LNCAP (cell line): ENCODE measurements around the gene RAB10.

Experiments used
- TF ChIP-seq, protein P1 (sequence below): fragments of 450-650 bp; IDR thresholded peaks from 2 replicates; pipeline ENCODE4 v1.5.1; 2017; ENCODE audit warnings: mild to moderate bottlenecking

RAB10 gene

DNA sequence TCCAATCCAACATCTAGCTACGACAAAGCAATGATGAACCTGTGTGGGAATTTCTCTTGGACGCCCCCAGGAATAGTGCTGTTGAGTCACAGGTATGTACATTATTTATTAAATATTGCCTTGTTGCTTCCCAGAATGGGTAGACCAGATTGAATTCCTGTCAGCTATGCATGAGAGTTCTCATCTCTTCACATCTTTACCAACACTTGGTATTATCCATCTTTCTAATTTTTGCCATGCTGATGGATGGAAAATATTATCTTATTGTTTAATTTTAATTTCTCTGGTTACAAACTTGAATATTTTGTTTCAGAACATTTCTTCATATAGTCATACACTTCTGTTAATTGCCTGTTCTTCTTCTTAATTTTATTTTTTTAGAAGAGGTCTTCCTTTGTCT lies 9.6 kb upstream of the RAB10 start:
- TF ChIP-seq, protein P1, sequence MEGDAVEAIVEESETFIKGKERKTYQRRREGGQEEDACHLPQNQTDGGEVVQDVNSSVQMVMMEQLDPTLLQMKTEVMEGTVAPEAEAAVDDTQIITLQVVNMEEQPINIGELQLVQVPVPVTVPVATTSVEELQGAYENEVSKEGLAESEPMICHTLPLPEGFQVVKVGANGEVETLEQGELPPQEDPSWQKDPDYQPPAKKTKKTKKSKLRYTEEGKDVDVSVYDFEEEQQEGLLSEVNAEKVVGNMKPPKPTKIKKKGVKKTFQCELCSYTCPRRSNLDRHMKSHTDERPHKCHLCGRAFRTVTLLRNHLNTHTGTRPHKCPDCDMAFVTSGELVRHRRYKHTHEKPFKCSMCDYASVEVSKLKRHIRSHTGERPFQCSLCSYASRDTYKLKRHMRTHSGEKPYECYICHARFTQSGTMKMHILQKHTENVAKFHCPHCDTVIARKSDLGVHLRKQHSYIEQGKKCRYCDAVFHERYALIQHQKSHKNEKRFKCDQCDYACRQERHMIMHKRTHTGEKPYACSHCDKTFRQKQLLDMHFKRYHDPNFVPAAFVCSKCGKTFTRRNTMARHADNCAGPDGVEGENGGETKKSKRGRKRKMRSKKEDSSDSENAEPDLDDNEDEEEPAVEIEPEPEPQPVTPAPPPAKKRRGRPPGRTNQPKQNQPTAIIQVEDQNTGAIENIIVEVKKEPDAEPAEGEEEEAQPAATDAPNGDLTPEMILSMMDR: no peak

DNA sequence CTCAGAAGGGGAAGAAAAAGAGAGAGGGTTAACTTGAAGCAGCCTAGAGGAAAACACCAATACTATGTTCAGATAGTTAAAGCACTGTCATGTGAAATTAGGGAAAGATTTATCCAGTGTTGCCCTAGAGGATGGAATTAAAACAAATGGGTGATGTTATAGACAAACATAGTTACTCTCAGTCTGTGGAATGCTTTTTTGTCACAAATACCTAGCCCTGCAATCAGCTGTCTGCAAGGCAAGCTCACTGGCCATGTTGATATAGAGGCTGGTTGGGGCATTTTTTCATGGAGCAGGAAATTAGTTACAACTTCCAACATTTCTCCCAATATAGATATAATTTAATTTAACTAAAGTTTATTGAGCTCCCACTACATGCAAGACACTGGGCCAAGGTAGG lies 8.4 kb upstream of the RAB10 start:
- TF ChIP-seq, protein P1: no peak

DNA sequence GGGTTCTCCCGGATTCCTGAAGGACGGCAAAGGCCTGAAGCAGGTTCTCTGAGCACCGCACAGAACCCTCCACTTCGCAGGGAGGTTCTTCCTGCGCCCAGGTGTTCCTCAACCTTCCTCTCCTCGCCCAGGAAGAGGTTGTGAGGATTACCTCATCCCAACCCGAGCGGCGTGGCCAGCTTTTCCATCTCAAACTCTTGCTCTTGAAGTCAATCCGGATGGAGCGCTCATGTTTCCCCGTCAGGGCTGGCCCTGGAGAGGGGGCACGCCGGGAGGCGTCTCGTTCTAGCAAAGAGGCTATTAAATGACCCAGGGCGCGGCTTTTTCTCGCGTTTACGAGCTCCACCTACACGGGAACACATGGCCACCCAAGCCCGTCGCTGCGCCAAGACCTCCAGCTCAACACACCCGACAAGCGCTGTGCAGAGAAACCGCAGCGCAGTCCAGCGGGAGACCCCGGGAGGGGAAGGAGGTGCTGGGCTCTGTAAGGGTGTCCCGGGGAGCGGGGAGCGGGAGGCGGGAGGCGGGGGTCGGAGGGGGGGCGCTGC lies 540 bp upstream of the RAB10 start:
- TF ChIP-seq, protein P1: no peak

DNA sequence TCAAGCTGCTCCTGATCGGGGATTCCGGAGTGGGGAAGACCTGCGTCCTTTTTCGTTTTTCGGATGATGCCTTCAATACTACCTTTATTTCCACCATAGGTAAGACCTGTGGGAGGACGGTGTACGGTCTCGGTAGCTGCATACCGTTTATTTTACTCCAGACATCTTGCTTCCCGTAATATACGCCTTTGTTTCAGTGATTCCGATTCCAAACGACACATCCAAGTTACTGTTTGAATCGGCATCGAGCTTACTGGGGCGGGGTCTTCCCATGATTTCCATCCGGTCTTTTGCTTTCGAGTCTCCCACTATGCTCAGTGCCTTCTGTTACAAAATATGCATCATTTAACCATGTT lies 731 bp downstream of the RAB10 start:
- TF ChIP-seq, protein P1: no peak

DNA sequence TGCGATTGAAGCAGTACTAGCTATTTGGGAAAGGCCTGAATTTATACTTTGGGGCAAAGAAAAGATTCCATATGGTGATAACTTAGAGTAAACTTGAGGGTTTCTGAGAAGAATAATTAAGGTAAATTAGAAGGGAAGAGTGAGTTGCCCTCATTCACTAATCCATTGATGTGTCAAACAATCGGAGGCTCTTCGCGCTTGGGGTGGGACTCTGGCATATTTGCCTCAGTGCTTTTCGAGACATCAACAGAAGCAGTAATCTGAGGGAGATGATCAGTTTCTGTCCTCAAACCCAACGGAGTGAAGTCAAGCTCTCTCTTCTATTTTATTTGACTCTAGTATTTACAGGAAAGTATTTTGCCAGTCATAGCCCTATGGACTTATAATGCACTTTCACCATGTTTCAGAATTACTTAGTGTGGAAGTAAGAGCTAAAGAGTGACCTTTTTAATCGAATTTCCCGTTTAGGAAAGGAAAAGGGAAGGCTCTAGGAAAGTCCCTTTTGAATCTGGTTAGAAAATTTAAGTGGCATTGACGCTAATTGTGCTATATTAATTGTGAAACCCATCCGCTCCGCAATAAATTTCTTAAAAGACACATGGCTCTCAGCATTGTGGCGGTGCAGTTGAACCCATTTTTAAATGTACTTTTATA lies 1.3 kb downstream of the RAB10 start:
- TF ChIP-seq, protein P1: no peak

DNA sequence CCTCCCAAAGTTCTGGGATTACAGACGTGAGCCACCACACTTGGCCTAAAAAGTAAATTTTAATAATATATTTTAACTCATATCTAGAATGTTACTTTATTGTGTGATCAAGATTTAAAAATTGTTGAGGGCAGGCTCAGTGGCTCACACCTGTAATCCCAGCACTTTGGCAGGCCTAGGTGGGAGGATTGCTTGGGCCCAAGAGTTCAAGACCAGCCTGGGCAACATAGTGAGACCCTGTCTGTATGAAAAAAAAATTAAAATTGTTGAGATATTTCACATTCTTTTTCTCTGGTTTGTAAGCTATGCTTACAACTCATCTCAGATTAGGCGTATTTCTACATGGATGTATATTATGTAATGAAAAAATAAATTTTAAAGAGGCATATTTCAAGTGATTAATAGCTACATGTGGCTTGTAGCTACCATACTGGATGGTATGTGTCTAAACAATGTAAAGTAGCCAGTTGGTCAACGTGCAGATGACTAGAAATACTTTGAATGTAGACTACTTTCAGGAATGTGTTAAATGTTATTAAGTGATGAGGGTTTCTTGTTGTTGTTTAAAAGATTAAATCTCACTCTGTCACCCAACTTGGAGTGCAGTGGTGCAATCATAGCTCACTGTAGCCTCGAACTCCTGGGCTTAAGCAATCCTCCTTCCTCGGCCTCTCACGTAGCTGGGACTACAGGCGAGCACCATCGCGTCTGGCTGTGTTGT lies 5.9 kb downstream of the RAB10 start:
- TF ChIP-seq, protein P1: no peak

DNA sequence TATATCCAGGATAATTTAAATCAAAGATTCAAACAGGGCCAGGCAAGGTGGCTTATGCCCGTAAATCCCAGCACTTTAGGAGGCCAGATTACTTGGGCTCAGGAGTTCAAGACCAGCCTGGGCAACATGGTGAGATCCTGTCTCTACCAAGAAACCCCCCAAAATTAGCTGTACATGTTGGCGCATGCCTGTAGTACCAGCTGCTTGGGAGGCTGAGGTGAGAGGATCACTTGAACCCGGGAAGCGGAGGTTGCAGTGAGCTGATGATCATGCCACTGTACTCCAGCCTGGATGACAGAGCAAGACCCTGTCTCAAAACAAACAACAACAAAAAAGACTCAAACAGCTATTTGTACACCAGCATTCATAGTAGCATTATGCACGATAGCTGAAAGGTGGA lies 9.2 kb downstream of the RAB10 start:
- TF ChIP-seq, protein P1: no peak
